Keratinocyte (primary cell): ENCODE results near the gene GRIK4.

Experiments used
- CTCF ChIP-seq, 3 experiments: IDR thresholded peaks in 1 of 3; conservative IDR thresholded peaks in 1 of 3; optimal IDR thresholded peaks in 1 of 3; 2 replicates in 2 of 3; 3 replicates in 1 of 3; pipeline versions ENCODE3 to v1.5.1; 2011; ENCODE audit warnings: low read length in 3 of 3, mild to moderate bottlenecking in 3 of 3, moderate library complexity in 2 of 3, control low read depth in 1 of 3, inconsistent platforms in 1 of 3; ENCODE audit not compliant: insufficient read depth in 2 of 3; ENCODE audit errors: extremely low read depth in 1 of 3
- EZH2 ChIP-seq: IDR thresholded peaks from one replicate; pipeline ENCODE4 v1.6.1; 2012; ENCODE audit warnings: inconsistent platforms, mild to moderate bottlenecking, low read length, moderate library complexity

GRCh38 chr11:121032546-121032945 is 521.0 kb downstream of the GRIK4 start:
- TF ChIP-seq EZH2 (no peak), CTCF (optimal IDR thresholded peaks at IDR 0.05 in 1 of 3, IDR thresholded peaks at IDR 0.05 in 1 of 3, conservative IDR thresholded peaks at IDR 0.05 in 1 of 3; ENCODE audit: extremely low read depth in 1 of 3, insufficient read depth in 2 of 3, low read length in 3 of 3) (no peak)
